NCI-H2227 (cell line): Measurements from ENCODE around the gene RAP1GAP2.
"Not testable (repeated sequence)": the region's sequence is repeated elsewhere in the genome, so short reads cannot be mapped to it uniquely, and the experiment has no call there.

Source experiments
- DNase-seq: peaks from one replicate; lab custom pipeline; 2025; ENCODE audit not compliant: unreplicated experiment; lab: John Stamatoyannopoulos, UW

The RAP1GAP2 gene

GRCh38 chr17:2785376-2785775 is 10.9 kb upstream of the RAP1GAP2 start:
- DNase-seq: not testable (repeated sequence)

DNA sequence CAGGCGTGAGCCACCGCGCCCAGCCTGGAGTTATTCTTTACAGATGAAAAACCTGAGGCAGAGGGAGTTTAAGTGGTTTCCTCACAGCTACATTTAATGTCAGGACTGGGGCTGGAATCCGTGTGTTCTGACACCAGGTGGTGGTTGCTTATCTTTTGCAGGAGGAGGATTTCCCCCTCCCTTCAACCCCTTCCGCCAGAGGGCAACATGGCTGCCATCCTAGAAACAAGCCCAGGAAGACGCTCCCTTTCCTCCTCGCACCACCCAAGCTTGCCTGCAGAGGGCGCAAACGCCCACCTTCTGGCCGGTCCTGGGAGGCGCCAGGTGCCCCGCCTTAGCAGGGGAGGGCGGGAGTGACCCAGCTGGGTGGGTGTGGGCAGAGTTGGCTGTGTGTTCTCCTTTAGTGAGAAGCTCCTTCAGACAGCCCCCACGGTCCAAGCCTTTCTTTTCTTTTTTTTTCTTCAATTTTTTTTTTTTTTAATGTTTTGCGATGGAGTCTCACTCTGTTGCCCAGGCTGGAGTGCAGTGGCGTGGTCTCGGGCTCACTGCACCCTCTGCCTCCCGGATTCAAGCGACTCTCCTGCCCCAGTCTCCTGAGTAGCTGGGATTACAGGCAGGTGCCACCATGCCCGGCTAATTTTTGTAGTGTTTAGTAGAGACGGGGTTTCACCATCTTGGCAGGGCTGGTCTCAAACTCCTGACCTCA is 9.9 kb upstream of the RAP1GAP2 start:
- DNase-seq: peak; percentile 95

- DNase-seq: no peak
Measured at GRCh38 chr17:2789700-2790099, 6.5 kb upstream of the RAP1GAP2 start.

GRCh38 chr17:2792366-2793169 is 3.7 kb upstream of the RAP1GAP2 start:
- DNase-seq: no peak

DNA sequence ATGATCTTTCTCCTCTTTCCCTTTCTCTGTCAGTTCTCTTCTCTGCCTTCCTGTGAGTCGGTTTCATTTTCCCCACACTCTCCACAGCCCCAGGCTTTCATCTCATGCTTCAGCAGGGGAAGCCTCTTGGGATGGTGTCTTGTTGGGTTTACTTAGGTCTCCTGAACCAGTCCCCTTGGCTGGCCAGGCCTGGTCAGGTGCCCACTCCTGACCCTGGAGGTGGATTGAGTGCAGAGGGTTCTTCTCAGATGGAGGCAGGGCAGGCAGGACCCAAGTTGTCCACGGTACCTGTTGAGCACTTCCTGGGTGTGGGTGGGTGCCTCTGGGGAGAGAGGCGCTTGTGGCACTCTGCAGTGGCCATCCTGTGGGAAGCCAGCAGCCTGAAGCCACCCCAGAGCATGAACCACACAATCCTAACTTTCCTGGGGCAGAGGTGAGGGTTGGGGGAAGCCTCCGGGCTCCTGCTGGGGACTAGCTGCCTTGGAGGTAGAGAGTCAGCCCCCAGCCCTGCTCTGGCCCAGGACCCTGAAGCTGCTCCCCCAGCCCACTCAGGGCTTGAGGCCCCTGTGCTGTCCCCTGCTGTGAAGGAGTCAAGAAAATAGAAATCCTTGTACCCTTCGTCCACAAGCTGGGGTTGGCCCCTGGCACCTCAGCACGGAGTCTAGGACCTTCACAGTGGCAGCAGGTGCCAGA is 2.0 kb upstream of the RAP1GAP2 start:
- DNase-seq: no peak

- DNase-seq: no peak
Measured at GRCh38 chr17:2795441-2796163, 636 bp upstream of the RAP1GAP2 start.

- no peak for DNase-seq
Measured at GRCh38 chr17:2797226-2797625, 988 bp downstream of the RAP1GAP2 start.

- no peak for DNase-seq
Measured at GRCh38 chr17:2797637-2798036, 1.4 kb downstream of the RAP1GAP2 start.

GRCh38 chr17:2798188-2798587 is 1.9 kb downstream of the RAP1GAP2 start:
- DNase-seq: no peak

DNA sequence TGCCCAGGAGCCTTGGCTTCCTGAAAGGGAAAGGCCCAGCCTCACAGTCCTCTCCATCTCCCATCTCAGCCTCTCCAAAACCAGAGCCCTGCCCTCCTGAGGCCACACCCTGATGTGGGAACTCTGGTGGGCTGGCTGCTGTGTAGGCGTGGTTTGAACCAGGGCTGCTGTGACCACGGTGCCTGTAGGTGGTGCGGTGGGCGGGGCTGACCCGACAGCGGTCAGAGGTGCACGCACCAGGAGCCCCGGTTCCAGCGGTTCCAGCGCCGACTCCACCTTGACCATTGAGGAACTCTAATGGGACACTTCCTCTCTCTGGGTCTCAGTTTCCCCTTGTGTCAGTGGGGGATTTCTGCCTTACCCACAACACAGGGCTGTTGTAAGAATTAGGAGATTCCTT is 2.4 kb downstream of the RAP1GAP2 start:
- no peak for DNase-seq

- no peak for DNase-seq
Measured at GRCh38 chr17:2799653-2800052, 3.4 kb downstream of the RAP1GAP2 start.

- DNase-seq: no peak
Measured at GRCh38 chr17:2800367-2800766, 4.1 kb downstream of the RAP1GAP2 start.

DNA sequence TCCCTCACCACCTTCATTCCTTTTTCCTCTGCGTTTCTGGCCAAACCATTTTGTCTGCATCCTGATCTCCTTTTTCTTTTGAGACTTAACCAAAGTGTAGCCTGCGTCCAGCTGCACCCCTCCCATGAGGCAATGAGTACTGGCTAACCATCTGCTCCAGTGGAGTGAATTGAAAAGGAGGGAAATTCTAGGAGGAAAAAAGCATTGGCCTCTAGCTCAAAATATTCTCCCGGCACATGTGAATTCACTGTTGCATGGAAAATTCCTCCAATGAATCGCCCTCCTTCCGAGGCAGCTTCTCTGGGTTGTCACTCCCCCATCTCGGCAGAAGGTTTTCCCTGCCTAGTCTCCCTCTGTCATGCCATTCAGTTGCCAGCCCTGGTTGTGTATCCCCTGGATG is 5.6 kb downstream of the RAP1GAP2 start:
- DNase-seq: no peak

- no peak for DNase-seq
Measured at GRCh38 chr17:2802574-2802973, 6.3 kb downstream of the RAP1GAP2 start.

GRCh38 chr17:2803386-2803785 is 7.1 kb downstream of the RAP1GAP2 start:
- no peak for DNase-seq

DNA sequence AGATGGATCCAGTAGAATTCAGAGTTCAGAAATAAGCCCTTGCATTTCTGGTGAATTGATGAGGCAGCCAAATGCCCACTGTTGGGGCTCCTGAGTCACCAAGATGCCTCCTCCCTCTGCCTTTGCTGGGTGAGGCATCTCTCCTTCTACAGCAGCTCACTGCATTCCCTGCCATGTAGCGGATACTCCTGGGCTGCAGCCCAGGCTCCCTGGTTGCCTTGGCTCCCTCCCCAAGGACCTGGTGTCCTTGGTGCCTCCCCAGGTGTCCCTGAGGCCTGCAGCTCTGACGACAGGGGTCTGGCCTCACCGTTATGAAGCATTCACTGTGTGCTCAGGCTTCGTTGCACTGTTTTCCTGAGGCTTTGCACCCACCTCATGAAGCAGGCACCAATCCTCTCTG is 7.7 kb downstream of the RAP1GAP2 start:
- no peak for DNase-seq

DNA sequence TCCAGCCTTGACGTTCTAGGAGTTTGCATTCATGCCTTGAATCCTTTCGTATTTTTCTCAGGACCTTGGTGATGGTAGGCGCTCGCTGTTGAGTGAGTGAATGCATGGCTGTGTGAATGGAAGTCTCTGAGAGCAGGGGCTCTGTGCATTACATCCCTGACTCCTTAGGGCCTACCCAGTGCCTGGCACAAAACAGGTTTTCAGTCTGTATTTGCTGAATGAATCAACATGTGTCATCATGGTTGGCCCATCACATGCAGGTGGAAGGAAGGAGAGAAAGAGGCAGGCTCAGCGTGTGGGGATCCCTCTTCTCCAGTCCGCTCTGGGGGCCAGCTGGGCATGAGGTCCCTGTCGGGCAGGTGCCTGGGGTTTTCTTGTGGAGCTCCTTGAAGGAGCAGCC is 8.7 kb downstream of the RAP1GAP2 start:
- DNase-seq: no peak

- no peak for DNase-seq
Measured at GRCh38 chr17:2805961-2806360, 9.7 kb downstream of the RAP1GAP2 start.

DNA sequence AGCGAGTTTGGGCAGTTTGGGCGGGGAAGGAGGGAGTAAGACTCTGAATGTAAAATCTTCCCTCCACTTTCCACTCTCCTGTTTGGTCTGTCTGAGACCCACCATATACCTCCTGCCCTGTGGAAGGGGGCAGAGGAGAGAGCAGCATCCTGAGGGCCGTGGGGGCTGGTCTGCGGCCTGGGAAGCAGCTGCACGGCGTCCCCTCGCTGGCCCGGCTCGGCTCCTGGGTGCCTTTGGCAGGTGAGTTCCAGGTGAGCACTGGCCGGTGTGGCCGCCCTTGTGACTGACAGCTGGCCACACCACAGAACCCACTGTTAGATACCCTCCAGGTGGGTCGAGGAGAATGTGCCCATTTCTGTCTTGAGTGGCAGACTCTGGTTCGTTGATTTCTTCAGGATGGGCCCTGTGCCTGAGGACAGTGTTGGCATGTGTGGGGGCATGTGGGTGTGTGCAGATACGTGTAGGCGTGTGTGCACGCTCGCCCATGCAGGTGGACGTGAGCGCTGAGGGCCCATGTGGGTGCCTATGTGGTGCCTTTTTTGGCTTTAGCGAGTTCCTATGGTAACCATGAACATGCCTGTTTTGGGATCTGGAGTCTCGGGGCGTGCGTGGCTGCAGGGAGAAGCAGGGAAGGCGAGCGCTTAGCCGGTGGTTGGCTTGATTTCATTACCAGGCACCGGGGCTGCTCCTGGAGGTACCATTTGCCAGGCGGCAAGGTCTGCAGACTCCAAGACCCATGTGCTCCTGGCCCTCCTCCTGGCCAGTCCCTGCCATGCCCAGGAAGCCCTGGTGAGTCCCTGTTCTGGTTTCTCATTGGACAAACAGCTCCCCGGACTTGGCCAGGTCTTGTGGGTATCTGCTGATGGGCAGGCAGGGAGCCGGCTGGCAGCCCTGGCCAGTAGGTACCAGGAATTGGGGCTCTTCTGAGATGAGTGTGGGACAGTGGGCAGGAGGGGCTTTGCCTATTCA is 12.4 kb downstream of the RAP1GAP2 start:
- no peak for DNase-seq

DNA sequence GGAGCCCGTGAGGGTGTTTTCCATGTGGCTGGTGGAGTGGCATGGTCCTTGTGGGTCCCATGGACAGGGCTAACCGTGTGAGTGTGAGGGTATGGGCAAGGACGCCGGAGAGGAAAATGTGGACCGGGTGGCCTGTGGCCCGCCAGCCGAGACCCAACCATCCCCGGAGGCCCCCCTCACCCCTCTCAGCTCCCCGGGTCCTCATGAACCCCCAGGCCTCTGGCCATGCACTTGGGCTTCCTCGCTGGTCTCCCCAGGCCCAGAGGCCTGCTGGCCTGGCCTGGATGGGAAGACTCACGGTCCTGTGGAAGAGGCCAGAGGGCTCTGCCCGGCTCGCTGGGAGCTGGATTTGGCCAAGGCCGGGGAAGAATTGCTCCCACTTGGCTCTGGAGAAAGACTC is 13.1 kb downstream of the RAP1GAP2 start:
- DNase-seq: no peak
